ENCODE measurements around the gene SCAND1. TPM values are rescaled to one million over a fixed set of nuclear protein-coding genes. Genes with fewer than 3 reads are reported as not detected.

SCAND1 gene
- total RNA-seq, 1 experiment from 2014 or later: 95.2 TPM

GRCh38 chr20:35918021-35918420 lies 36.3 kb downstream of the SCAND1 start:
- TF ChIP-seq, protein P1, sequence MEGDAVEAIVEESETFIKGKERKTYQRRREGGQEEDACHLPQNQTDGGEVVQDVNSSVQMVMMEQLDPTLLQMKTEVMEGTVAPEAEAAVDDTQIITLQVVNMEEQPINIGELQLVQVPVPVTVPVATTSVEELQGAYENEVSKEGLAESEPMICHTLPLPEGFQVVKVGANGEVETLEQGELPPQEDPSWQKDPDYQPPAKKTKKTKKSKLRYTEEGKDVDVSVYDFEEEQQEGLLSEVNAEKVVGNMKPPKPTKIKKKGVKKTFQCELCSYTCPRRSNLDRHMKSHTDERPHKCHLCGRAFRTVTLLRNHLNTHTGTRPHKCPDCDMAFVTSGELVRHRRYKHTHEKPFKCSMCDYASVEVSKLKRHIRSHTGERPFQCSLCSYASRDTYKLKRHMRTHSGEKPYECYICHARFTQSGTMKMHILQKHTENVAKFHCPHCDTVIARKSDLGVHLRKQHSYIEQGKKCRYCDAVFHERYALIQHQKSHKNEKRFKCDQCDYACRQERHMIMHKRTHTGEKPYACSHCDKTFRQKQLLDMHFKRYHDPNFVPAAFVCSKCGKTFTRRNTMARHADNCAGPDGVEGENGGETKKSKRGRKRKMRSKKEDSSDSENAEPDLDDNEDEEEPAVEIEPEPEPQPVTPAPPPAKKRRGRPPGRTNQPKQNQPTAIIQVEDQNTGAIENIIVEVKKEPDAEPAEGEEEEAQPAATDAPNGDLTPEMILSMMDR (conservative IDR thresholded peaks at IDR 0.05; ENCODE audit: low read depth, low read length): no peak
- TF ChIP-seq EZH2 (IDR thresholded peaks at IDR 0.05; ENCODE audit: borderline replicate concordance, low read depth, low read length, poor library complexity, severe bottlenecking): no peak
- no peaks in the 10 kb centered on the region for H3K27me3 ChIP-seq (replicated peaks; ENCODE audit: insufficient read depth, low read depth, low read length, poor library complexity)
- CTCF ChIA-PET: no interaction called here

DNA sequence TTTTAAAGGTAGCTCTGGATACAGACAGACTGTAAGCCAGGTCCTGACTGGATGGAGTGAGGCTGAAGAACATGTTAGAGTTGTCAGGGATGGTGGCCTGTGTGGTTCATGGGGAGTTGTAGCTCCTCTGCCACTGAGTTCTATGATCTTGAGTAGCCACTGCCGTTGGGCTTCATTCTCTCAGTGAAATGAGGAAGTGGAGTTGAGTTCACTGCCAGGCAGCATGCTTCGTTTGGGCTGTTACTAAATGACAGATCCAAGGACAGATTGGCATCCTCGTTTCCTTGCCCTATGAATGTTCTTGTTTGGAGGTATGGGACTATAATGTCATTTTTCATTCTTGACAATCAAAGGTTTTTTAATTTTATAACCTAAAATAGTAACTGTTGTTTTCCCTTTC lies 37.2 kb downstream of the SCAND1 start:
- no peaks in the 10 kb centered on the region for H3K27me3 ChIP-seq (replicated peaks; ENCODE audit: insufficient read depth, low read depth, low read length, poor library complexity)
- BruUV-seq (replicated peaks): no TSS peak
- ChIA-PET POLR2A (ENCODE audit: low non-redundant PET) (no interaction called here), CTCF (no interaction called here)
- peaks cover 26% of the 10 kb centered on the region for H3K36me3 ChIP-seq (ENCODE audit: insufficient read depth, low read length, poor library complexity, severe bottlenecking)
- no peaks in the 10 kb centered on the region for H3K9me3 ChIP-seq (ENCODE audit: low read depth, low read length, poor library complexity, severe bottlenecking)
- H3K27ac ChIP-seq (ENCODE audit: low read depth, low read length, poor library complexity, severe bottlenecking): no peak overlapping the region
- intact Hi-C loops (cut with micrococcal nuclease; ENCODE audit: unreplicated experiment): no loop called here
- TF ChIP-seq EZH2 (IDR thresholded peaks at IDR 0.05; ENCODE audit: borderline replicate concordance, low read depth, low read length, poor library complexity, severe bottlenecking): no peak
- TF ChIP-seq, protein P1 (conservative IDR thresholded peaks at IDR 0.05; ENCODE audit: low read depth, low read length): no peak
- H3K4me3 ChIP-seq (ENCODE audit: low read depth, low read length, poor library complexity, severe bottlenecking): no peak overlapping the region
- H3K4me1 ChIP-seq (ENCODE audit: insufficient read depth, low read length, poor library complexity, severe bottlenecking): no peaks in the 10 kb centered on the region
- no peak for DNase-seq (ENCODE audit: low spot score)

More at GRCh38 chr20:35918021-35918420, 36.3 kb downstream of the SCAND1 start:
- BruUV-seq (replicated peaks): no TSS peak
- DNase-seq (ENCODE audit: low spot score): no peak
- peaks cover 26% of the 10 kb centered on the region for H3K36me3 ChIP-seq (ENCODE audit: insufficient read depth, low read length, poor library complexity, severe bottlenecking)
- H3K4me1 ChIP-seq (ENCODE audit: insufficient read depth, low read length, poor library complexity, severe bottlenecking): no peaks in the 10 kb centered on the region
- H3K27ac ChIP-seq (ENCODE audit: low read depth, low read length, poor library complexity, severe bottlenecking): no peak overlapping the region
- H3K9me3 ChIP-seq (ENCODE audit: low read depth, low read length, poor library complexity, severe bottlenecking): no peaks in the 10 kb centered on the region
- intact Hi-C loops (cut with micrococcal nuclease; ENCODE audit: unreplicated experiment): no loop called here
- POLR2A ChIA-PET (ENCODE audit: low non-redundant PET): no interaction called here
- H3K4me3 ChIP-seq (ENCODE audit: low read depth, low read length, poor library complexity, severe bottlenecking): no peak overlapping the region

DNA sequence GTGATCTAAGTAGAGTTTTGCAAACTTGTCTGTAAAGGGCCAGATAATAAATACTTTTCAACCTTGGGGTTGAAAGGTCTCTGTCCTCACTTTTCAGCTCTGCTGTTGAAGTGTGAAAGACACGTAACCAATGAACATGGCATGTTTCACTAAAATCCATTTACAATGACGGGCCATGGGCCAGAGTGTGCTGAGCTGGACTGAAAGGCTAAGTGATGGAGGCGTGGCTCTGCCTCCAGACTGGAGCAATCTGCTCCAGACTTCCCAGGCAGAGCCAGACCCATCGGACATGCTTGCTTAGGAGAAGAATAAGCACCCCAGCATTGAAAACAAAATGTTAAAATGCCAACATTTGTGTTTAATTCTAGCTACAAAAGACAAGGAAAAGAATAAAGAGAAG lies 41.4 kb downstream of the SCAND1 start:
- Histone ChIP-seq H3K4me1 (ENCODE audit: insufficient read depth, low read length, poor library complexity, severe bottlenecking) (no peaks in the 10 kb centered on the region), H3K9me3 (ENCODE audit: low read depth, low read length, poor library complexity, severe bottlenecking) (no peaks in the 10 kb centered on the region), H3K36me3 (ENCODE audit: insufficient read depth, low read length, poor library complexity, severe bottlenecking) (peaks cover 23% of the 10 kb centered on the region), H3K27me3 (replicated peaks; ENCODE audit: insufficient read depth, low read depth, low read length, poor library complexity) (no peaks in the 10 kb centered on the region), H3K4me3 (ENCODE audit: low read depth, low read length, poor library complexity, severe bottlenecking) (no peak overlapping the region), H3K27ac (ENCODE audit: low read depth, low read length, poor library complexity, severe bottlenecking) (no peak overlapping the region)
- intact Hi-C loops (cut with micrococcal nuclease; ENCODE audit: unreplicated experiment): no loop called here
- CTCF ChIA-PET: no interaction called here
- no TSS peak for BruUV-seq (replicated peaks)
- no peak for DNase-seq (ENCODE audit: low spot score)
- no peak for TF ChIP-seq EZH2 (IDR thresholded peaks at IDR 0.05; ENCODE audit: borderline replicate concordance, low read depth, low read length, poor library complexity, severe bottlenecking)
- POLR2A ChIA-PET (ENCODE audit: low non-redundant PET): no interaction called here

DNA sequence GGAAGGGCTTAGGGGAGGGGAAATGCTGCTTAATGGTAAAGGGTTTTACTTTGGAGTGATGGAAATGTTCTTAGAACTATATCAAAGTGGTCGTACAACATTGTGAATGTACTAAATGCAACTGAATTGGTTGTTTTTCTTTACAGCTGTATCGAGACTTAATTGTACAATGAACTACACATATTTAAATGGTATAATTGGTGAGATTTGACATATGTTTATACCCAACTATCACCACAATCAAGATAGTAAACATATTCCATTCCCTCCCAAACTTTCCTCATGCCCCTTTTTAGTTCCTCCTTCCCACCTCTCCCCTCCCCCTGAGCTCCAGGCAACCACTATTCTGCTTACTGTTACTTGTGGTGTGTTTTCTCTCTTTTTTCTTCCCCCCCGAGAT lies 44.0 kb downstream of the SCAND1 start:
- Histone ChIP-seq H3K4me1 (ENCODE audit: insufficient read depth, low read length, poor library complexity, severe bottlenecking) (no peaks in the 10 kb centered on the region), H3K36me3 (ENCODE audit: insufficient read depth, low read length, poor library complexity, severe bottlenecking) (peaks cover 11% of the 10 kb centered on the region), H3K4me3 (ENCODE audit: low read depth, low read length, poor library complexity, severe bottlenecking) (no peak overlapping the region), H3K27ac (ENCODE audit: low read depth, low read length, poor library complexity, severe bottlenecking) (no peak overlapping the region), H3K27me3 (replicated peaks; ENCODE audit: insufficient read depth, low read depth, low read length, poor library complexity) (no peaks in the 10 kb centered on the region), H3K9me3 (ENCODE audit: low read depth, low read length, poor library complexity, severe bottlenecking) (no peaks in the 10 kb centered on the region)
- CTCF ChIA-PET: interaction anchor here (0.6 kb wide), 1 partner anchor 25 kb away, joined by 3 read pairs; no protein-coding TSS in a partner anchor
- POLR2A ChIA-PET (ENCODE audit: low non-redundant PET): interaction anchor here (0.6 kb wide), 1 partner anchor 173 kb away, joined by 11 read pairs; no protein-coding TSS in a partner anchor
- no peak for TF ChIP-seq EZH2 (IDR thresholded peaks at IDR 0.05; ENCODE audit: borderline replicate concordance, low read depth, low read length, poor library complexity, severe bottlenecking)
- TF ChIP-seq, protein P1 (conservative IDR thresholded peaks at IDR 0.05; ENCODE audit: low read depth, low read length): no peak
- no peak for DNase-seq (ENCODE audit: low spot score)
- intact Hi-C loops (cut with micrococcal nuclease; ENCODE audit: unreplicated experiment): no loop called here
- BruUV-seq (replicated peaks): no TSS peak

Measured in A673 (cell line).